GM12878 (cell line): ENCODE data around the gene TMEM72. TPM values are rescaled to one million over a fixed set of nuclear protein-coding genes. Genes with fewer than 3 reads are reported as not detected.

Source experiments
- ATAC-seq: fragments of 200-7000 bp; cut with Tn5 transposase; 3 replicates; pipeline ENCODE4 v1.9.1; 2020; ENCODE audit warnings: mild to moderate bottlenecking, moderate library complexity
- BruUV-seq: library from RNA; stranded (reverse); fragments of 400-500 nt; replicated peaks from 2 replicates; lab custom pipeline; 2021; lab: Mats Ljungman, UMichigan
- CTCF ChIA-PET: fragments of 300-600 bp; sonication (Branson Sonifier 250); formaldehyde crosslinking; extraction: SDS; loops from one replicate; lab custom pipeline; 2021; ENCODE audit warnings: inconsistent platforms; lab: Yijun Ruan, JAX
- POLR2A ChIA-PET: fragments of 350-600 bp; formaldehyde crosslinking; extraction: SDS; loops from one replicate; lab custom pipeline; 2021; ENCODE audit warnings: inconsistent platforms; lab: Charles Lee
- RAD21 ChIA-PET: fragments of 300-600 bp; sonication (Branson Sonifier 250); formaldehyde crosslinking; loops from one replicate; lab custom pipeline; 2023; ENCODE audit warnings: antibody characterized with exemption; ENCODE audit not compliant: unreplicated experiment; lab: Charles Lee
- SMC1A ChIA-PET: fragments of 300-600 bp; sonication (Branson Sonifier 250); formaldehyde crosslinking; loops from one replicate; lab custom pipeline; 2023; ENCODE audit not compliant: unreplicated experiment, uncharacterized antibody; lab: Charles Lee
- DNase-seq: peaks from one replicate; pipeline ENCODE4 v3.0.0-alpha.2; 2011; ENCODE audit warnings: low read depth, low spot score
- FAIRE-seq: peaks from 3 replicates; lab custom pipeline; 2011; peaks lifted over from hg19 to GRCh38; lab: Jason Lieb, UNC
- H2AFZ ChIP-seq: 2 replicates; pipeline ENCODE4 v1.6.0; 2011; ENCODE audit warnings: low read depth, low read length, control low read depth; ENCODE audit not compliant: control insufficient read depth
- H3K27ac ChIP-seq: 2 replicates; pipeline ENCODE4 v1.5.1; 2011; ENCODE audit warnings: control low read depth; ENCODE audit not compliant: control insufficient read depth, insufficient read depth
- H3K27me3 ChIP-seq, 2 experiments: replicated peaks in 1 of 2; 2 replicates each; pipeline versions ENCODE4 v1.6.0 to v1.6.1; 2011; ENCODE audit warnings: low read length in 1 of 2; ENCODE audit not compliant: control insufficient read depth in 2 of 2, insufficient read depth in 2 of 2
- H3K36me3 ChIP-seq, 2 experiments: 2 replicates each; pipeline ENCODE4 v1.5.1; 2011; ENCODE audit warnings: low read length in 1 of 2; ENCODE audit not compliant: control insufficient read depth in 2 of 2, insufficient read depth in 2 of 2
- H3K4me1 ChIP-seq: 2 replicates; pipeline ENCODE4 v1.6.1; 2011; ENCODE audit warnings: mild to moderate bottlenecking, low read length, moderate library complexity, mixed read lengths; ENCODE audit not compliant: control insufficient read depth, insufficient read depth
- H3K4me2 ChIP-seq: 2 replicates; pipeline ENCODE4 v1.6.0; 2011; ENCODE audit warnings: control low read depth; ENCODE audit not compliant: control insufficient read depth, insufficient read depth
- H3K4me3 ChIP-seq: fragments of 200-600 bp; sonication (generic); 2 replicates; pipeline ENCODE4 v1.5.1; 2016
- H3K79me2 ChIP-seq: 2 replicates; pipeline ENCODE4 v1.6.0; 2011; ENCODE audit warnings: low read length; ENCODE audit not compliant: control insufficient read depth, insufficient read depth
- H3K9ac ChIP-seq: 2 replicates; pipeline ENCODE4 v1.8.0; 2011; ENCODE audit warnings: low read length, control low read depth, mixed read lengths; ENCODE audit not compliant: control insufficient read depth, insufficient read depth
- H3K9me3 ChIP-seq: replicated peaks from 3 replicates; pipeline ENCODE4 v1.5.1; 2011; ENCODE audit warnings: mild to moderate bottlenecking, low read length; ENCODE audit not compliant: control insufficient read depth, insufficient read depth
- H4K20me1 ChIP-seq: 2 replicates; pipeline ENCODE4 v1.6.0; 2011; ENCODE audit not compliant: control insufficient read depth, insufficient read depth
- CHD4 ChIP-seq: fragments of 200-600 bp; sonication (generic); IDR thresholded peaks from 2 replicates; pipeline ENCODE4 v1.6.1; 2016; ENCODE audit warnings: mild to moderate bottlenecking
- EGR1 ChIP-seq, 2 experiments: IDR thresholded peaks; 1 replicate in 1 of 2; 2 replicates in 1 of 2; pipeline ENCODE4 v1.6.1; 2011 to 2012; ENCODE audit warnings: low read depth in 2 of 2, low read length in 2 of 2, borderline replicate concordance in 1 of 2, mild to moderate bottlenecking in 1 of 2, moderate library complexity in 1 of 2
- ELK1 ChIP-seq: IDR thresholded peaks from 2 replicates; pipeline ENCODE4 v1.6.1; 2012; ENCODE audit warnings: low read depth, low read length, improper control_type of control experiment
- GATAD2B ChIP-seq: fragments of 450-650 bp; conservative IDR thresholded peaks from 2 replicates; pipeline ENCODE4 v1.6.1; 2017; ENCODE audit warnings: low read depth, mild to moderate bottlenecking, moderate library complexity
- HSF1 ChIP-seq: fragments of 150-350 bp; IDR thresholded peaks from 2 replicates; pipeline ENCODE4 v1.6.1; 2014; ENCODE audit warnings: mild to moderate bottlenecking, low read depth, low read length
- KAT2A ChIP-seq: conservative IDR thresholded peaks from 2 replicates; pipeline ENCODE4 v1.6.1; 2011; ENCODE audit warnings: low read depth, low read length; ENCODE audit not compliant: control insufficient read depth
- KLF5 ChIP-seq: fragments of 450-650 bp; IDR thresholded peaks from 2 replicates; pipeline ENCODE4 v1.6.1; 2014; ENCODE audit warnings: mild to moderate bottlenecking; ENCODE audit not compliant: partially characterized antibody
- MTA3 ChIP-seq: IDR thresholded peaks from 2 replicates; pipeline ENCODE4 v1.6.1; 2012; ENCODE audit warnings: low read length, inconsistent platforms, borderline replicate concordance
- MXI1 ChIP-seq: fragments of 150-350 bp; IDR thresholded peaks from 2 replicates; pipeline ENCODE4 v1.6.1; 2011; ENCODE audit warnings: low read depth, mild to moderate bottlenecking, inconsistent platforms, low read length, improper control_type of control experiment
- MYC ChIP-seq: IDR thresholded peaks from 2 replicates; pipeline ENCODE4 v1.6.1; 2011; ENCODE audit warnings: mild to moderate bottlenecking, low read length, moderate library complexity, inconsistent platforms; ENCODE audit not compliant: insufficient read depth, insufficient replicate concordance, insufficient read length, severe bottlenecking
- NRF1 ChIP-seq: conservative IDR thresholded peaks from 2 replicates; pipeline ENCODE4 v1.6.1; 2011; ENCODE audit warnings: mild to moderate bottlenecking, low read depth, low read length, improper control_type of control experiment
- POLR2AphosphoS5 ChIP-seq: IDR thresholded peaks from 2 replicates; pipeline ENCODE4 v1.6.1; 2011; ENCODE audit warnings: mild to moderate bottlenecking, low read length, inconsistent platforms
- SIX5 ChIP-seq: IDR thresholded peaks from 2 replicates; pipeline ENCODE4 v1.6.1; 2011; ENCODE audit warnings: mild to moderate bottlenecking, low read depth, low read length, moderate library complexity; ENCODE audit not compliant: severe bottlenecking
- SMC3 ChIP-seq: IDR thresholded peaks from 2 replicates; pipeline ENCODE4 v1.6.1; 2011; ENCODE audit warnings: low read length, improper control_type of control experiment, borderline replicate concordance
- SPI1 ChIP-seq: IDR thresholded peaks from 2 replicates; pipeline ENCODE4 v1.6.1; 2011; ENCODE audit warnings: low read depth, mild to moderate bottlenecking, low read length, moderate library complexity, borderline replicate concordance; ENCODE audit not compliant: insufficient read depth
- STAT3 ChIP-seq: IDR thresholded peaks from 2 replicates; pipeline ENCODE4 v1.6.1; 2011; ENCODE audit warnings: low read depth, low read length, improper control_type of control experiment
- YY1 ChIP-seq: IDR thresholded peaks from 2 replicates; pipeline ENCODE4 v1.6.1; 2011; ENCODE audit warnings: low read depth, mild to moderate bottlenecking, low read length
- ZBTB33 ChIP-seq: fragments of 450-650 bp; IDR thresholded peaks from 2 replicates; pipeline ENCODE4 v1.6.1; 2017; ENCODE audit warnings: mild to moderate bottlenecking
- ZNF274 ChIP-seq: IDR thresholded peaks from one replicate; pipeline ENCODE4 v1.8.0; 2011; ENCODE audit not compliant: insufficient read length, insufficient read depth
- ZSCAN29 ChIP-seq: fragments of 450-650 bp; IDR thresholded peaks from 2 replicates; pipeline ENCODE4 v1.6.1; 2017; ENCODE audit warnings: mild to moderate bottlenecking, moderate library complexity
- WGBS: methylation state at CpG from one replicate; pipeline ENCODE4 v1.1.6; 2016; ENCODE audit warnings: low lambda C conversion rate; ENCODE audit not compliant: insufficient replicate concordance, insufficient coverage; ENCODE audit errors: missing lambda C conversion rate; 5-methylcytosine and 5-hydroxymethylcytosine counted together
- in situ Hi-C: fragments of 300-500 bp; cut with MboI; formaldehyde crosslinking; loops from 9 replicates; pipeline ENCODE4 v1.14.3; 2018; ENCODE audit warnings: mixed read lengths
- intact Hi-C: fragments of 100-400 bp; cut with micrococcal nuclease; formaldehyde crosslinking; loops from one replicate; pipeline ENCODE4 v1.14.2; 2022; ENCODE audit not compliant: unreplicated experiment
- polyA plus RNA-seq, 11 experiments: library from polyadenylated mRNA; depleted of rRNA in 4 of 11; unstranded in 6 of 11; stranded (reverse) in 5 of 11; fragments of >200 nt; fragmentation: Nextera tagmentation in 4 of 11; fragmentation: Illumina TruSeq in 1 of 11; extraction: Ambion mirVana in 4 of 11; extraction: Trizol in 1 of 11; gene quantifications; 1 replicate in 1 of 11; 2 replicates in 10 of 11; pipeline versions ENCODE4 v1.2.1 to v1.2.3, GENCODE V29; 2011 to 2016; ENCODE audit warnings: inconsistent platforms in 2 of 11, missing spikeins in 2 of 11, low read depth in 1 of 11
- total RNA-seq, 4 experiments: library from RNA; depleted of rRNA in 3 of 4; stranded (reverse); fragments of >200 nt in 3 of 4; fragmentation: Illumina TruSeq in 1 of 4; extraction: Trizol in 1 of 4; gene quantifications; 2 replicates each; pipeline versions ENCODE4 v1.2.1 to v1.2.3, GENCODE V29; 2013 to 2021

Gene TMEM72
- total and polyA plus RNA-seq, 10 of the 15 experiments (the other 5 are each of a cell fraction or from before 2014, with no cell fraction given) = 0.12 TPM; not detected in 9

GRCh38 chr10:44889834-44890233 is 21.3 kb upstream of the TMEM72 start:
- no peak for FAIRE-seq
- ChIA-PET CTCF (interaction anchor here (1.0 kb wide), 1 partner anchor 14 kb away, joined by 3 read pairs; no protein-coding TSS in a partner anchor), SMC1A (no interaction called here), RAD21 (no interaction called here), POLR2A (no interaction called here)
- in situ Hi-C loops = no loop called here
- no peak for DNase-seq
- Histone ChIP-seq H3K27me3 (no peaks in the 10 kb centered on the region; a peak in 1 of 4 replicates), H3K4me3 (no peak overlapping the region), H3K9me3 (no peaks in the 10 kb centered on the region), H3K36me3 (no peaks in the 10 kb centered on the region), H2AFZ (no peak overlapping the region), H3K79me2 (no peaks in the 10 kb centered on the region), H4K20me1 (no peaks in the 10 kb centered on the region), H3K4me1 (no peaks in the 10 kb centered on the region), H3K9ac (no peak overlapping the region), H3K4me2 (no peak overlapping the region), H3K27ac (no peak overlapping the region)
- no TSS peak for BruUV-seq
- TF ChIP-seq POLR2AphosphoS5 = no peak
- TF ChIP-seq ELK1 = no peak
- TF ChIP-seq ZNF274 = no peak
- TF ChIP-seq YY1 = no peak
- TF ChIP-seq MTA3 = no peak
- no peak for TF ChIP-seq STAT3
- TF ChIP-seq MYC = no peak
- no peak for TF ChIP-seq SMC3
- no peak for TF ChIP-seq KAT2A
- TF ChIP-seq HSF1 = no peak
- TF ChIP-seq NRF1 = no peak
- TF ChIP-seq ZBTB33 = no peak
- TF ChIP-seq MXI1 = no peak
- no peak for TF ChIP-seq ZSCAN29
- TF ChIP-seq CHD4 = no peak
- TF ChIP-seq SPI1 = no peak
- no peak for TF ChIP-seq SIX5
- no peak for TF ChIP-seq EGR1 (IDR thresholded peaks at IDR 0.05; ENCODE audit: borderline replicate concordance in 1 of 2, low read depth in 2 of 2, low read length in 2 of 2)
- no peak for TF ChIP-seq GATAD2B
- no peak for TF ChIP-seq KLF5
- WGBS = 0% methylated on average over 1 of the region's 1 CpG
- ATAC-seq = no peak
- intact Hi-C loops = no loop called here
